ENCODE data around the gene CDHR2.
A peak's percentile ranks its signal among the peaks of the same experiment; 100 is the strongest.

Gene CDHR2

DNA sequence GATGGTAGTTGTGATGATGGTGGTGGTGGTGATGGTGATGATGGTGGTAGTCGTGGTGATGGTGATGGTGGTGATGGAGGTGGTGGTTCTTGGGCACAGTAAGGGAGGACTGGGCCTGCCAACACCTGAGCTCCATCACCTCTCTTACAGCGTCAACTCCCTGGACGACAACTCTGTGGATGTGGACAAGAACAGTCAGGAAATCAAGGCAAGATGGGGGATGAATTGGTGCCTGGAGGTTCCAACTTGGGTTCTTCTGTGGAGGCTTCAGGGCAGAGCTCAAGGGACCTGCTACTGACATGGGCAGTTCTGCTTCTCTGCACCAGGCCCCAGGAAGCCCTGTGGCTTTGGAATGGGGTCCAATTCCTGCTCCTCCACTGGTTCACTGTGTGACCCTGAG lies 43.4 kb downstream of the CDHR2 start:
- TF ChIP-seq, protein P1, sequence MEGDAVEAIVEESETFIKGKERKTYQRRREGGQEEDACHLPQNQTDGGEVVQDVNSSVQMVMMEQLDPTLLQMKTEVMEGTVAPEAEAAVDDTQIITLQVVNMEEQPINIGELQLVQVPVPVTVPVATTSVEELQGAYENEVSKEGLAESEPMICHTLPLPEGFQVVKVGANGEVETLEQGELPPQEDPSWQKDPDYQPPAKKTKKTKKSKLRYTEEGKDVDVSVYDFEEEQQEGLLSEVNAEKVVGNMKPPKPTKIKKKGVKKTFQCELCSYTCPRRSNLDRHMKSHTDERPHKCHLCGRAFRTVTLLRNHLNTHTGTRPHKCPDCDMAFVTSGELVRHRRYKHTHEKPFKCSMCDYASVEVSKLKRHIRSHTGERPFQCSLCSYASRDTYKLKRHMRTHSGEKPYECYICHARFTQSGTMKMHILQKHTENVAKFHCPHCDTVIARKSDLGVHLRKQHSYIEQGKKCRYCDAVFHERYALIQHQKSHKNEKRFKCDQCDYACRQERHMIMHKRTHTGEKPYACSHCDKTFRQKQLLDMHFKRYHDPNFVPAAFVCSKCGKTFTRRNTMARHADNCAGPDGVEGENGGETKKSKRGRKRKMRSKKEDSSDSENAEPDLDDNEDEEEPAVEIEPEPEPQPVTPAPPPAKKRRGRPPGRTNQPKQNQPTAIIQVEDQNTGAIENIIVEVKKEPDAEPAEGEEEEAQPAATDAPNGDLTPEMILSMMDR (IDR thresholded peaks at IDR 0.05; ENCODE audit: low read depth, low read length, missing control alignments) = no peak
- H3K4me3 ChIP-seq (ENCODE audit: low read depth, low read length) = no peak overlapping the region
- DNase-seq (ENCODE audit: low read depth) = no peak
- in situ Hi-C loops (cut with HindIII; ENCODE audit: low sequenced_read_pairs) = no loop called here

DNA sequence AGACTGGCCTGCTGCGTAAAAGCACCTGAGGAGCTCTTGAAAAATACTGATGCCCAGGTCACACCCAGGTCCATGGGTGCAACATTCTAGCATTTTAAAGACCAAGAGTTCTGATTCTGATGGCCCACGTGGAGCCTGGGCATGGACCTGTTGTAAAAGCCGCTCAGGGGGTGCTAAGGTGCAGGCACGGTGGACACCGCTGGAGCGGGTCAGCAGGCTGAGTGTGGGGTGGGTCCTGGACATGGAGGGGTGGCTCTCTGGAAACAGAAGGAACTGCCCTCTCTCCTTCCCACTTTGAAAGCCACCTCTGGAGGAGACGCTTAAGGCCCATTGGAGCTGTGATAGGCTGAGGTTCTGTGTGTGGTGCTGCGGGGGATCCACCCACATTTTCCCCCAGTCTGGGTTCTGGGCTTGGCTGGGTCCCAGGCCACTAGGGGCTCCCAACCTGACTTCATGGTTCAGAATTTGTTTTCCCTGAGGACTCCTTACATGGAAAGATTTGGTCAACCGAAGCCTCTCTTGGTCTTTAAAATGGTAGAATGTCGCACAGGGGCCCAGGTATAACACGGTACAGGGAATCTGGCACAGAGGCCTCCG lies 44.2 kb downstream of the CDHR2 start:
- DNase-seq (ENCODE audit: low read depth) = no peak
- TF ChIP-seq, protein P1 (IDR thresholded peaks at IDR 0.05; ENCODE audit: low read depth, low read length, missing control alignments) = peak; percentile 10
- in situ Hi-C loops (cut with HindIII; ENCODE audit: low sequenced_read_pairs) = no loop called here
- no peak overlapping the region for H3K4me3 ChIP-seq (ENCODE audit: low read depth, low read length)

DNA sequence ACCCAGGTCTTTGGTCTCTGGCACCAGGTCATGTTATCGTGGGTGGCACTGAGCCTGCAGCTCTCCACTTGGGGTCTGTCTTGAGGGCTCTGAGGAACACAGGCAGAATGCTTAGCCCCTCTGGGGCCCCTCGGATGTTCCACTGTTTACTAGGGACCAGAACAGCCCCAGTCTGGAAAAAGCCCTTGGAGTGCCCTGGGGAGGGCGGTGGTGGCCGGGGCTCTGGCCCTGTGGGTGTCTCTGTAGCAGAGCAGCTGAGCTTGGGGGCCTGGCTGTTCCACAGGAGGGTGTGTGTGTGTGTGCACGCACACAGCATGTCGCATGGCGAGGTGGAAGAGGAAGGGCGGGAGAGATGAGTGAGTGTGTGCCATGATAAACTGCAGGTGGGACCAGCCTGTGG lies 45.4 kb downstream of the CDHR2 start:
- TF ChIP-seq, protein P1 (IDR thresholded peaks at IDR 0.05; ENCODE audit: low read depth, low read length, missing control alignments) = no peak
- no peak overlapping the region for H3K4me3 ChIP-seq (ENCODE audit: low read depth, low read length)
- in situ Hi-C loops (cut with HindIII; ENCODE audit: low sequenced_read_pairs) = no loop called here
- no peak for DNase-seq (ENCODE audit: low read depth)

DNA sequence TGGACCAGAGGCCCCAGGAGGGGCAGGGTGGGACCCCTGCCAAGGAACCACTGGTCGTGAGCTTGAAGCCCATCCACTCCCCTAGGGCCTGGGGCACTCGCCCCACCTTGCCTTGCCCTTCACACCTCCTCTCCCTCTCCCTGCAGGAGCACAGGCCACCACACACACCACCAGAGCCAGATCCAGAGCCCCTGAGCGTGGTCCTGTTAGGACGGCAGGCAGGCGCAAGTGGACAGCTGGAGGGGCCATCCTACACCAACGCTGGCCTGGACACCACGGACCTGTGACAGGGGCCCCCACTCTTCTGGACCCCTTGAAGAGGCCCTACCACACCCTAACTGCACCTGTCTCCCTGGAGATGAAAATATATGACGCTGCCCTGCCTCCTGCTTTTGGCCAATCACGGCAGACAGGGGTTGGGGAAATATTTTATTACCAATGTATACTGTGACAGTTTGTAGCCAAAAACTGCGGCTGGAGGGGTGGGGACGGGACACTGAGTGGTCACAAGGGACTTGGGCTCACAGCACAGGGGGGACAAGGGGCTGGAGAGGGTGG lies 46.3 kb downstream of the CDHR2 start:
- DNase-seq (ENCODE audit: low read depth) = no peak
- no peak overlapping the region for H3K4me3 ChIP-seq (ENCODE audit: low read depth, low read length)
- in situ Hi-C loops (cut with HindIII; ENCODE audit: low sequenced_read_pairs) = no loop called here
- TF ChIP-seq, protein P1 (IDR thresholded peaks at IDR 0.05; ENCODE audit: low read depth, low read length, missing control alignments) = no peak

DNA sequence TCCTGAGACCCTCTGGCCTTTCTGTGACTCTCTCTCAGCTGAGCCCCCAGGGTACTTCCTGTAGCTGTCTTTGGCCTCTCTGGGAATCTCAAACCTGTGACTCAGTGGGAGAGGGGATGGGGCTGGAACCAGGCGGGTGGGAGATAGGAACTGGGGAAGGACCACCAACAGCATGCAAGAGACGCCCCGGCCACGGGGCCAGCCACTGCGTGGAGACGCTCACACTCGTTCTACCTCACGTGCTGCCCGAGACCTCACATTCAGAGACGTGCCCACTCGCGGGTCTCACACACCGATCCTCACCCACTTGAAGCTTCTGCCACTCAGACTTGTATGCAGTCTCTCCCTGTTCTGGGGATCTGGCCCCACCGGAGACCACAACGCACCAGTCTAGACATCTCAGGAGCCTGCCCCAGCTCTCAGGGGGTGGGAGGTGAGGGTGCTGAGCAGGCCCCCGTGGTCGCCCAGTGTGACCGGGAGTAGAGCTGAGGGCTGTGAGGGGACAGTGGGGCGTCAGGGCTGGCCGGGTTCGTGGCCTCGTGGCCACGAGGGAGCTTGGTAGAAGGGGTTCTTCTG lies 47.0 kb downstream of the CDHR2 start:
- in situ Hi-C loops (cut with HindIII; ENCODE audit: low sequenced_read_pairs) = no loop called here
- TF ChIP-seq, protein P1 (IDR thresholded peaks at IDR 0.05; ENCODE audit: low read depth, low read length, missing control alignments) = no peak
- no peak for DNase-seq (ENCODE audit: low read depth)
- H3K4me3 ChIP-seq (ENCODE audit: low read depth, low read length) = no peak overlapping the region

DNA sequence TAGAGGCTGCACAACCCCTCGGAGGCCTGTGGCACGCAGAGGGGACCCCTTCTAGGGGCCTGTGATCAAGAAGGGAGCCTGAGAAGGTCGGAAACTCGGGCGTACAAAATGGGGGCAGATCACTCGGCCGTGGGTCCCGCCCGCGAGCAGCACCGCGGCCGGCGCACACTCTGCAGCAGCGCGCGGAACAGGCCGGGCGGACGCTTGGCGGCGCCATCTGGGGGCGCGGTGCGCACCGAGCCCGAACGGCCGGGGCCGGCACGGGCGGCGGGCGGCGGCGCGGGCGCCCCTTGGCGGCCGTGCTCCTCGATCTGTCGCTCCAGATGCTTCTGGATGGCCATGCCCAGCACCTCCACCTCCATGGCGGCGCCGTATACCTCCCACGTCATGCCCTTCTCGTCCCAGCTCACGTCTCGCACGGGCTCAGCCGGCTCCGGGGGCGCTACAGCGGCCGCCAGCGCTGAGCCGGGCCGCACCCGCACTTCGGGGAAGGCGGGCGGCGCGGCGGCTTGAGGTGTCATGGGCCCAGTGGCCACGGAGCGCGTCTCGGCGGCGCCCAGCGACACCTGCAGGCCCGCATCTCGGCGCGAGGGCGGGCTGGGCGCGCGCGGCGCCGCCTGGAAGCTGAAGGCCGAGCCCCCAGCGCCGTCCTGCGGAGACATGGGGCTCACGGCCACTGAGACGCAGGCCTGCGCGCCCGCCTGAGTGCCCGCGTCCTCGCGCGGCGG lies 47.7 kb downstream of the CDHR2 start:
- in situ Hi-C loops (cut with HindIII; ENCODE audit: low sequenced_read_pairs) = no loop called here
- no peak overlapping the region for H3K4me3 ChIP-seq (ENCODE audit: low read depth, low read length)
- TF ChIP-seq, protein P1 (IDR thresholded peaks at IDR 0.05; ENCODE audit: low read depth, low read length, missing control alignments) = no peak
- no peak for DNase-seq (ENCODE audit: low read depth)
